ENCODE data around the gene CDS2.

CDS2 gene

GRCh38 chr20:5191829-5192569 is 65.2 kb downstream of the CDS2 start:
- H3K27ac ChIP-seq (ENCODE audit: low read depth, low read length, poor library complexity, severe bottlenecking) = no peak overlapping the region
- H4K20me1 ChIP-seq (ENCODE audit: insufficient read depth, low read length) = no peaks in the 10 kb centered on the region
- no peak overlapping the region for H3K4me2 ChIP-seq (ENCODE audit: low read length)
- peaks cover 18% of the 10 kb centered on the region; the same call in 1 of the 2 replicates for H3K36me3 ChIP-seq (ENCODE audit: insufficient read depth, low read length)
- no peaks in the 10 kb centered on the region for H3K9me2 ChIP-seq (ENCODE audit: low read depth, low read length)
- H3F3A ChIP-seq (ENCODE audit: insufficient read depth, low read length) = no peaks in the 10 kb centered on the region
- H3K27me3 ChIP-seq (ENCODE audit: insufficient read depth, low read length) = no peaks in the 10 kb centered on the region
- peaks cover 5% of the 10 kb centered on the region for H3K4me1 ChIP-seq (ENCODE audit: insufficient read depth, low read length, severe bottlenecking)
- H3K9ac ChIP-seq (ENCODE audit: low read length) = peak overlapping the region; percentile 19; the same call in 1 of the 2 replicates
- TF ChIP-seq, protein P1, sequence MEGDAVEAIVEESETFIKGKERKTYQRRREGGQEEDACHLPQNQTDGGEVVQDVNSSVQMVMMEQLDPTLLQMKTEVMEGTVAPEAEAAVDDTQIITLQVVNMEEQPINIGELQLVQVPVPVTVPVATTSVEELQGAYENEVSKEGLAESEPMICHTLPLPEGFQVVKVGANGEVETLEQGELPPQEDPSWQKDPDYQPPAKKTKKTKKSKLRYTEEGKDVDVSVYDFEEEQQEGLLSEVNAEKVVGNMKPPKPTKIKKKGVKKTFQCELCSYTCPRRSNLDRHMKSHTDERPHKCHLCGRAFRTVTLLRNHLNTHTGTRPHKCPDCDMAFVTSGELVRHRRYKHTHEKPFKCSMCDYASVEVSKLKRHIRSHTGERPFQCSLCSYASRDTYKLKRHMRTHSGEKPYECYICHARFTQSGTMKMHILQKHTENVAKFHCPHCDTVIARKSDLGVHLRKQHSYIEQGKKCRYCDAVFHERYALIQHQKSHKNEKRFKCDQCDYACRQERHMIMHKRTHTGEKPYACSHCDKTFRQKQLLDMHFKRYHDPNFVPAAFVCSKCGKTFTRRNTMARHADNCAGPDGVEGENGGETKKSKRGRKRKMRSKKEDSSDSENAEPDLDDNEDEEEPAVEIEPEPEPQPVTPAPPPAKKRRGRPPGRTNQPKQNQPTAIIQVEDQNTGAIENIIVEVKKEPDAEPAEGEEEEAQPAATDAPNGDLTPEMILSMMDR (IDR thresholded peaks at IDR 0.05; ENCODE audit: low read length) = peak; percentile 72
- no peak for TF ChIP-seq EZH2 (IDR thresholded peaks at IDR 0.05; ENCODE audit: borderline replicate concordance, low read length)
- no peak overlapping the region for H2AFZ ChIP-seq (ENCODE audit: low read length)
- H3K79me2 ChIP-seq (ENCODE audit: insufficient read depth, low read length) = no peaks in the 10 kb centered on the region
- no peak overlapping the region for H3K4me3 ChIP-seq (ENCODE audit: low read depth, low read length, poor library complexity, severe bottlenecking)
- H3K9me3 ChIP-seq (ENCODE audit: low read length) = no peaks in the 10 kb centered on the region

- H3K79me2 ChIP-seq (ENCODE audit: insufficient read depth, low read length) = no peaks in the 10 kb centered on the region
- no peaks in the 10 kb centered on the region for H3K27me3 ChIP-seq (ENCODE audit: insufficient read depth, low read length)
- H2AFZ ChIP-seq (ENCODE audit: low read length) = no peak overlapping the region
- H3K36me3 ChIP-seq (ENCODE audit: insufficient read depth, low read length) = peaks cover 18% of the 10 kb centered on the region; the same call in 1 of the 2 replicates
- peaks cover 5% of the 10 kb centered on the region for H3K4me1 ChIP-seq (ENCODE audit: insufficient read depth, low read length, severe bottlenecking)
- no peaks in the 10 kb centered on the region for H3K9me3 ChIP-seq (ENCODE audit: low read length)
- H3F3A ChIP-seq (ENCODE audit: insufficient read depth, low read length) = no peaks in the 10 kb centered on the region
- TF ChIP-seq, protein P1 (IDR thresholded peaks at IDR 0.05; ENCODE audit: low read length) = no peak; the same call in 1 of the 2 replicates
- no peak for TF ChIP-seq EZH2 (IDR thresholded peaks at IDR 0.05; ENCODE audit: borderline replicate concordance, low read length)
- H3K9ac ChIP-seq (ENCODE audit: low read length) = no peak overlapping the region
- no peaks in the 10 kb centered on the region for H4K20me1 ChIP-seq (ENCODE audit: insufficient read depth, low read length)
- H3K4me2 ChIP-seq (ENCODE audit: low read length) = no peak overlapping the region
- H3K9me2 ChIP-seq (ENCODE audit: low read depth, low read length) = no peaks in the 10 kb centered on the region
- H3K27ac ChIP-seq (ENCODE audit: low read depth, low read length, poor library complexity, severe bottlenecking) = no peak overlapping the region
- no peak overlapping the region for H3K4me3 ChIP-seq (ENCODE audit: low read depth, low read length, poor library complexity, severe bottlenecking)
Measured at GRCh38 chr20:5192570-5193431, 66.0 kb downstream of the CDS2 start.

GRCh38 chr20:5195655-5196054 is 68.8 kb downstream of the CDS2 start:
- H3K27ac ChIP-seq (ENCODE audit: low read depth, low read length, poor library complexity, severe bottlenecking) = no peak overlapping the region
- no peaks in the 10 kb centered on the region for H3K79me2 ChIP-seq (ENCODE audit: insufficient read depth, low read length)

More at GRCh38 chr20:5195655-5196054, 68.8 kb downstream of the CDS2 start:
- Histone ChIP-seq H3K4me3 (ENCODE audit: low read depth, low read length, poor library complexity, severe bottlenecking) (no peak overlapping the region), H3K36me3 (ENCODE audit: insufficient read depth, low read length) (0 out of 2 replicates have a peak, but pooled peaks cover 7% of the 10 kb centered on the region), H3K9me2 (ENCODE audit: low read depth, low read length) (no peaks in the 10 kb centered on the region), H3K9ac (ENCODE audit: low read length) (no peak overlapping the region), H2AFZ (ENCODE audit: low read length) (no peak overlapping the region), H3K27me3 (ENCODE audit: insufficient read depth, low read length) (no peaks in the 10 kb centered on the region), H3F3A (ENCODE audit: insufficient read depth, low read length) (no peaks in the 10 kb centered on the region), H3K4me2 (ENCODE audit: low read length) (no peak overlapping the region), H4K20me1 (ENCODE audit: insufficient read depth, low read length) (no peaks in the 10 kb centered on the region), H3K9me3 (ENCODE audit: low read length) (no peaks in the 10 kb centered on the region), H3K4me1 (ENCODE audit: insufficient read depth, low read length, severe bottlenecking) (peaks cover 5% of the 10 kb centered on the region)
- TF ChIP-seq, protein P1 (IDR thresholded peaks at IDR 0.05; ENCODE audit: low read length) = no peak
- no peak for TF ChIP-seq EZH2 (IDR thresholded peaks at IDR 0.05; ENCODE audit: borderline replicate concordance, low read length)

All from OCI-LY1 (cell line).